Vagina (tissue), 2 donors: Measurements from ENCODE around the gene DNAH14.

ENCODE experiments used
- POLR2A ChIP-seq, 2 donors: fragments of 450-650 bp; IDR thresholded peaks; one replicate each; pipeline ENCODE4 v1.6.1; 2017; ENCODE audit warnings: antibody characterized with exemption in 2 of 2, mild to moderate bottlenecking in 2 of 2, moderate library complexity in 2 of 2
- POLR2AphosphoS5 ChIP-seq, 2 donors: sonication (generic); formaldehyde crosslinking; IDR thresholded peaks; one replicate each; pipeline ENCODE4 v1.9.0; 2017; ENCODE audit warnings: antibody characterized with exemption in 2 of 2, mild to moderate bottlenecking in 2 of 2, low read depth in 1 of 2; ENCODE audit not compliant: insufficient read depth in 1 of 2

DNA sequence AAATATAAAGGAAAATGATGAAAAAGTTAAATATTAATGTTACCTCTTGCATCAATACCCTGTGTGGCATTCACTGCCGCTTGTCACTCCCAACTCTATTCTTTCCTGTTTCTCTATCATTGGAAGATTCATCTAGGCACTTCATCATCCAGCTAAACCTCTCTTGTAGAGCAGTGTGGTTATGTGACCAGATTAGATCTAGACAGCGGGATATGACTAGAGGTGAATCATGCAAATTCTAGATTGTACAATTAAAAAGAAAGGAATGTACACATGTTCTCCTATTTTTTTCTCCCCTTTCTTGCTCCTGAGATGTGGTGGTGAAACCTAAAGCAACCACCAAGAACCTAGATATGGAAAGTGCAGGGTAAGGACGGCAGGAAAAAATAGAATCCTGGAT lies 324.3 kb downstream of the DNAH14 start:
- TF ChIP-seq POLR2AphosphoS5 (IDR thresholded peaks at IDR 0.05; ENCODE audit: insufficient read depth in 1 of 2, low read depth in 1 of 2) (no peak), POLR2A (IDR thresholded peaks at IDR 0.05) (no peak)
